HepG2 (cell line): ENCODE measurements around the gene KSR1. TPM values are rescaled to one million over a fixed set of nuclear protein-coding genes. Genes with fewer than 3 reads are reported as not detected.

ENCODE experiments used
- ATAC-seq: fragments of 200-7000 bp; cut with Tn5 transposase; 3 replicates; pipeline ENCODE4 v1.9.1; 2020; ENCODE audit warnings: mild to moderate bottlenecking, moderate library complexity
- BruUV-seq: library from RNA; stranded (reverse); fragments of 400-500 nt; replicated peaks from 2 replicates; lab custom pipeline; 2021; lab: Mats Ljungman, UMichigan
- CTCF ChIA-PET: fragments of 300-600 bp; formaldehyde crosslinking; extraction: SDS; loops from one replicate; lab custom pipeline; 2021; ENCODE audit warnings: low total read pairs, inconsistent platforms, low intra/inter-chr PET ratio; lab: Yijun Ruan, JAX
- POLR2A ChIA-PET: fragments of 350-600 bp; sonication (Branson Sonifier 250); formaldehyde crosslinking; loops from one replicate; lab custom pipeline; 2020; ENCODE audit warnings: antibody characterized with exemption, inconsistent platforms; lab: Yijun Ruan, JAX
- DNase-seq: peaks from one replicate; pipeline ENCODE4 v3.0.0-alpha.2; 2015; ENCODE audit warnings: low spot score
- FAIRE-seq: peaks from 3 replicates; lab custom pipeline; 2011; peaks lifted over from hg19 to GRCh38; lab: Jason Lieb, UNC
- H2AFZ ChIP-seq: one replicate; pipeline ENCODE4 v1.6.1; 2011; ENCODE audit warnings: low read length, inconsistent platforms
- H3K27ac ChIP-seq: fragments of 300-600 bp; 3 replicates; pipeline ENCODE4 v1.8.0; 2011; ENCODE audit warnings: mixed run types, mild to moderate bottlenecking, mixed read lengths, low read length, inconsistent platforms; ENCODE audit not compliant: insufficient read depth; ENCODE audit errors: extremely low read length
- H3K27me3 ChIP-seq, 2 experiments: fragments of 200-600 bp in 1 of 2; 2 replicates in 1 of 2; 3 replicates in 1 of 2; pipeline versions ENCODE4 v1.6.0 to v1.8.0; 2011; ENCODE audit warnings: low read length in 2 of 2, mild to moderate bottlenecking in 2 of 2, moderate library complexity in 2 of 2, inconsistent platforms in 1 of 2; ENCODE audit not compliant: insufficient read depth in 2 of 2, control insufficient read depth in 1 of 2
- H3K36me3 ChIP-seq, 2 experiments: fragments of 200-600 bp in 1 of 2; replicated peaks in 1 of 2; 2 replicates in 1 of 2; 3 replicates in 1 of 2; pipeline versions ENCODE4 v1.5.1 to v1.8.0; 2011; ENCODE audit warnings: low read length in 2 of 2, inconsistent platforms in 1 of 2; ENCODE audit not compliant: insufficient read depth in 2 of 2, control insufficient read depth in 1 of 2
- H3K4me1 ChIP-seq: 2 replicates; pipeline ENCODE4 v1.5.1; 2012; ENCODE audit warnings: low read length, inconsistent platforms; ENCODE audit not compliant: insufficient read depth
- H3K4me2 ChIP-seq: 2 replicates; pipeline ENCODE4 v1.6.0; 2011; ENCODE audit warnings: low read depth, low read length, inconsistent platforms
- H3K4me3 ChIP-seq, 3 experiments: fragments of 200-600 bp in 1 of 3; sonication (generic), shearing (Covaris generic) in 1 of 3; replicated peaks in 1 of 3; 2 replicates each; pipeline ENCODE4 v1.5.1; 2011 to 2016; ENCODE audit warnings: low read length in 3 of 3, inconsistent platforms in 2 of 3, low read depth in 2 of 3, mild to moderate bottlenecking in 2 of 3, control low read depth in 1 of 3, mixed read lengths in 1 of 3; ENCODE audit not compliant: insufficient read depth in 1 of 3
- H3K79me2 ChIP-seq: one replicate; pipeline ENCODE4 v1.6.1; 2011; ENCODE audit warnings: low read length, inconsistent platforms; ENCODE audit not compliant: insufficient read depth
- H3K9ac ChIP-seq: 2 replicates; pipeline ENCODE4 v1.6.0; 2011; ENCODE audit warnings: mild to moderate bottlenecking, low read depth, low read length, inconsistent platforms; ENCODE audit not compliant: insufficient read depth
- H3K9me3 ChIP-seq: 2 replicates; pipeline ENCODE4 v1.5.1; 2012; ENCODE audit warnings: mild to moderate bottlenecking, low read length
- H4K20me1 ChIP-seq: 2 replicates; pipeline ENCODE4 v1.6.0; 2011; ENCODE audit warnings: inconsistent platforms, mild to moderate bottlenecking, low read length, moderate library complexity; ENCODE audit not compliant: insufficient read depth
- IRF2 ChIP-seq: IDR thresholded peaks from 2 replicates; pipeline ENCODE4 v1.6.1; 2018; ENCODE audit warnings: missing genetic modification reagents, missing compliant biosample characterization
- MAF1 ChIP-seq: sonication (generic); formaldehyde crosslinking; IDR thresholded peaks from 2 replicates; pipeline ENCODE4 v1.5.0; 2020; ENCODE audit warnings: missing genetic modification reagents, borderline replicate concordance
- NFE2L2 ChIP-seq: fragments of 150-350 bp; IDR thresholded peaks from 2 replicates; pipeline ENCODE4 v1.6.1; 2014; ENCODE audit warnings: low read length
- NR2F6 ChIP-seq, 2 experiments: IDR thresholded peaks; 2 replicates each; pipeline ENCODE4 v1.6.1; 2016; ENCODE audit warnings: antibody characterized with exemption in 1 of 2, mild to moderate bottlenecking in 1 of 2
- ZBTB42 ChIP-seq: sonication (generic); formaldehyde crosslinking; IDR thresholded peaks from 2 replicates; pipeline ENCODE4 v1.5.0; 2020; ENCODE audit warnings: mild to moderate bottlenecking, missing genetic modification reagents
- ZNF17 ChIP-seq: sonication (generic); formaldehyde crosslinking; IDR thresholded peaks from 2 replicates; pipeline ENCODE4 v1.5.0; 2020; ENCODE audit warnings: mild to moderate bottlenecking, missing genetic modification reagents
- ZNF180 ChIP-seq: sonication (generic); formaldehyde crosslinking; IDR thresholded peaks from 2 replicates; pipeline ENCODE4 v1.4.0; 2020; ENCODE audit warnings: low read depth, missing genetic modification reagents, borderline replicate concordance
- ZNF441 ChIP-seq: sonication (generic); formaldehyde crosslinking; IDR thresholded peaks from 2 replicates; pipeline ENCODE4 v1.7.0; 2021; ENCODE audit warnings: missing genetic modification reagents, borderline replicate concordance
- ZNF672 ChIP-seq: sonication (generic); formaldehyde crosslinking; IDR thresholded peaks from 2 replicates; pipeline ENCODE4 v1.8.1; 2022; ENCODE audit warnings: missing genetic modification reagents
- ZNF747 ChIP-seq: sonication (generic); formaldehyde crosslinking; IDR thresholded peaks from 2 replicates; pipeline ENCODE4 v1.8.1; 2023; ENCODE audit warnings: missing genetic modification reagents, mild to moderate bottlenecking, borderline replicate concordance
- WGBS: methylation state at CpG from one replicate; pipeline ENCODE4 v1.1.6; 2017; ENCODE audit warnings: low lambda C conversion rate; 5-methylcytosine and 5-hydroxymethylcytosine counted together
- in situ Hi-C: cut with HindIII; loops from 2 replicates; pipeline ENCODE4 v1.10.0; 2017; ENCODE audit warnings: low pct_unique_long_range_greater_than_20kb; ENCODE audit not compliant: extremely low pct_ligation_motif_present
- intact Hi-C: fragments of 100-400 bp; cut with micrococcal nuclease; formaldehyde crosslinking; loops from one replicate; pipeline ENCODE4 v1.10.0; 2022; ENCODE audit not compliant: unreplicated experiment
- polyA plus RNA-seq, 8 experiments: library from polyadenylated mRNA; depleted of rRNA in 3 of 8; stranded (reverse) in 7 of 8; unstranded in 1 of 8; fragments of >200 nt; fragmentation: Illumina TruSeq in 4 of 8; extraction: Trizol in 4 of 8; gene quantifications; 2 replicates each; pipeline versions ENCODE4 v1.2.1 to v1.2.3, GENCODE V29; 2011 to 2016; ENCODE audit warnings: low read depth in 4 of 8, missing spikeins in 1 of 8, mixed read lengths in 1 of 8; ENCODE audit not compliant: insufficient read depth in 1 of 8
- total RNA-seq, 5 experiments: library from RNA; depleted of rRNA; stranded (reverse); fragments of >200 nt; fragmentation: Illumina TruSeq; extraction: Trizol; gene quantifications; 2 replicates each; pipeline ENCODE4 v1.2.3, GENCODE V29; 2016; ENCODE audit warnings: low read depth in 1 of 5
- TF ChIP-seq, protein P1 (sequence below): IDR thresholded peaks from 2 replicates; pipeline ENCODE4 v1.6.1; 2016; ENCODE audit warnings: missing compliant biosample characterization, missing genetic modification reagents, borderline replicate concordance
- TF ChIP-seq, protein P2 (sequence below): sonication (generic); formaldehyde crosslinking; IDR thresholded peaks from 2 replicates; pipeline ENCODE4 v1.4.0; 2020; ENCODE audit warnings: missing genetic modification reagents
- TF ChIP-seq, protein P3 (sequence below): sonication (generic); formaldehyde crosslinking; IDR thresholded peaks from 2 replicates; pipeline ENCODE4 v1.5.1; 2020; ENCODE audit warnings: missing genetic modification reagents, mild to moderate bottlenecking, borderline replicate concordance
- TF ChIP-seq, protein P4 (sequence below): sonication (generic); formaldehyde crosslinking; IDR thresholded peaks from 2 replicates; pipeline ENCODE4 v1.4.0; 2020; ENCODE audit warnings: missing genetic modification reagents
- TF ChIP-seq, protein P5 (sequence below): sonication (generic); formaldehyde crosslinking; conservative IDR thresholded peaks from 2 replicates; pipeline ENCODE4 v1.8.0; 2022; ENCODE audit warnings: mild to moderate bottlenecking, moderate library complexity, missing genetic modification reagents

Gene KSR1
- total and polyA plus RNA-seq, 2 of the 13 experiments (the other 11 are each of a cell fraction or from before 2014, with no cell fraction given): 10.1 to 16.6 TPM

DNA sequence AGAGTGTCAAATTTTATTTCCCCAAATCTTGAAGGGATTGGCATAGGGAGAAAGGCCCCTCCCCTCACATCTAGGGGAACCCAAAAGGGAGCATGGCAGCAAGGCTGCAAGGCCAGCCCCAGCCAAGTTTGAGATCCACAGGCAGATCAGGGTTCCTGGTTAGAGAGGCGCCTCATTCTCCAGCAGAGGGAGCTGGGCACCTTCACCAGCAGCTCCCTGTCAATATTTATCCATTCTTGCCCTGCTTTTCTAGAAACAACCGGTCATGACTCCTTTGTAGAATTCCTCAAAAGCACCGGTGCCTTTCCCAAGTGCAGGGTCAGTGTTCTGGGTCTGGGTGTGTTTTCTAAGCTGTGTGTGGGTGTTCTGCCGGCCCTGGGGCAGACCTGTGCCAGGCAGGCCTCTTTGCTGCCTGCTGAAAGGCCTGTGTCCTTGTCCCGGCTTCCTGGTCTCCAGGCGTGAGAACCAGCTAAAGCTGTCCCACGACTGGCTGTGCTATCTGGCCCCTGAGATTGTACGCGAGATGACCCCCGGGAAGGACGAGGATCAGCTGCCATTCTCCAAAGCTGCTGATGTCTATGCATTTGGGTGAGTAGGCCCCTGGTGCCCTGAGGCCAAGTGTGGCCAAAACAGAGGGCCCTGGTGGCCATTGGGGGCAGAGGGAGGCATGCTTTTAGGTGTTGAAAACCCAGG lies 153.5 kb downstream of the KSR1 start (continued):
- TF ChIP-seq ZNF17: no peak
- no peak for TF ChIP-seq MAF1 (CRISPR knock-in tag)
- TF ChIP-seq, protein P1, sequence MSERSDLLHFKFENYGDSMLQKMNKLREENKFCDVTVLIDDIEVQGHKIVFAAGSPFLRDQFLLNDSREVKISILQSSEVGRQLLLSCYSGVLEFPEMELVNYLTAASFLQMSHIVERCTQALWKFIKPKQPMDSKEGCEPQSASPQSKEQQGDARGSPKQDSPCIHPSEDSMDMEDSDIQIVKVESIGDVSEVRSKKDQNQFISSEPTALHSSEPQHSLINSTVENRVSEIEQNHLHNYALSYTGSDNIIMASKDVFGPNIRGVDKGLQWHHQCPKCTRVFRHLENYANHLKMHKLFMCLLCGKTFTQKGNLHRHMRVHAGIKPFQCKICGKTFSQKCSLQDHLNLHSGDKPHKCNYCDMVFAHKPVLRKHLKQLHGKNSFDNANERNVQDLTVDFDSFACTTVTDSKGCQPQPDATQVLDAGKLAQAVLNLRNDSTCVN (CRISPR knock-in tag): peak; percentile 39; the same call in 1 of the 2 replicates
- no peak for TF ChIP-seq ZNF441
- TF ChIP-seq ZBTB42 (CRISPR knock-in tag): no peak
- TF ChIP-seq NR2F6 (IDR thresholded peaks at IDR 0.05): no peak
- 0 out of 2 replicates have a peak, but pooled peaks have one; percentile 24 for TF ChIP-seq NR2F6 (CRISPR knock-in tag; IDR thresholded peaks at IDR 0.05)

DNA sequence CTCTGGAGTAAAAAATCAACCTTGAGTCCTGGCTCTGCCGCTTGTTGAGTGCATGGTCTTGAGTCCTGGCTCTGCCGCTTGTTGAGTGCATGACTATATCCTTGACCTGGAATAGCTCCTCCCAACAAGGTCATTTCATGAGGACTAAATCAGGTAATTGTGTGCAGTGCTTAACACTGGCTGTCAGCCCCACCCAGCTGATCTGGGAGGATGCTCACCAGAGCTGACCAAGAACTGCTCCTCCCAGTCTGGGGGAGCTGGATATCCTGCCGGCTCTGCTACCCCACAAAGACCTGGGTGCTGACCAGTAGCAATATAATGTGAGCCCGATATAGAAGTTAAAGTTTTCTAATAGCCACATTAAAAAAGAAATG lies 154.0 kb downstream of the KSR1 start:
- BruUV-seq: no TSS peak
- DNase-seq (no peak), ATAC-seq (no peak), FAIRE-seq (no peak)
- Histone ChIP-seq H3K4me2 (no peak overlapping the region), H3K79me2 (no peaks in the 10 kb centered on the region), H3K36me3 (peaks cover 21 to 45% of the 10 kb centered on the region in 2 experiments; a peak in 4 of 5 replicates), H3K27me3 (no peaks in the 10 kb centered on the region), H3K4me3 (no peak overlapping the region), H3K4me1 (no peaks in the 10 kb centered on the region), H3K9me3 (no peaks in the 10 kb centered on the region), H3K27ac (no peak overlapping the region), H2AFZ (no peak overlapping the region), H4K20me1 (no peaks in the 10 kb centered on the region), H3K9ac (no peak overlapping the region)
- intact Hi-C loops (no loop called here), in situ Hi-C loops (no loop called here)
- WGBS: 89% methylated on average over 3 of the region's 4 CpGs
- ChIA-PET CTCF (interaction anchor here (1.4 to 2.4 kb wide), 2 partner anchors 41 to 44 kb away, joined by 5 to 7 read pairs; no protein-coding TSS in a partner anchor), POLR2A (no interaction called here)
- no peak for TF ChIP-seq IRF2 (CRISPR knock-in tag)
- TF ChIP-seq, protein P2, sequence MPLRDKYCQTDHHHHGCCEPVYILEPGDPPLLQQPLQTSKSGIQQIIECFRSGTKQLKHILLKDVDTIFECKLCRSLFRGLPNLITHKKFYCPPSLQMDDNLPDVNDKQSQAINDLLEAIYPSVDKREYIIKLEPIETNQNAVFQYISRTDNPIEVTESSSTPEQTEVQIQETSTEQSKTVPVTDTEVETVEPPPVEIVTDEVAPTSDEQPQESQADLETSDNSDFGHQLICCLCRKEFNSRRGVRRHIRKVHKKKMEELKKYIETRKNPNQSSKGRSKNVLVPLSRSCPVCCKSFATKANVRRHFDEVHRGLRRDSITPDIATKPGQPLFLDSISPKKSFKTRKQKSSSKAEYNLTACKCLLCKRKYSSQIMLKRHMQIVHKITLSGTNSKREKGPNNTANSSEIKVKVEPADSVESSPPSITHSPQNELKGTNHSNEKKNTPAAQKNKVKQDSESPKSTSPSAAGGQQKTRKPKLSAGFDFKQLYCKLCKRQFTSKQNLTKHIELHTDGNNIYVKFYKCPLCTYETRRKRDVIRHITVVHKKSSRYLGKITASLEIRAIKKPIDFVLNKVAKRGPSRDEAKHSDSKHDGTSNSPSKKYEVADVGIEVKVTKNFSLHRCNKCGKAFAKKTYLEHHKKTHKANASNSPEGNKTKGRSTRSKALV (CRISPR knock-in tag): no peak
- TF ChIP-seq, protein P3, sequence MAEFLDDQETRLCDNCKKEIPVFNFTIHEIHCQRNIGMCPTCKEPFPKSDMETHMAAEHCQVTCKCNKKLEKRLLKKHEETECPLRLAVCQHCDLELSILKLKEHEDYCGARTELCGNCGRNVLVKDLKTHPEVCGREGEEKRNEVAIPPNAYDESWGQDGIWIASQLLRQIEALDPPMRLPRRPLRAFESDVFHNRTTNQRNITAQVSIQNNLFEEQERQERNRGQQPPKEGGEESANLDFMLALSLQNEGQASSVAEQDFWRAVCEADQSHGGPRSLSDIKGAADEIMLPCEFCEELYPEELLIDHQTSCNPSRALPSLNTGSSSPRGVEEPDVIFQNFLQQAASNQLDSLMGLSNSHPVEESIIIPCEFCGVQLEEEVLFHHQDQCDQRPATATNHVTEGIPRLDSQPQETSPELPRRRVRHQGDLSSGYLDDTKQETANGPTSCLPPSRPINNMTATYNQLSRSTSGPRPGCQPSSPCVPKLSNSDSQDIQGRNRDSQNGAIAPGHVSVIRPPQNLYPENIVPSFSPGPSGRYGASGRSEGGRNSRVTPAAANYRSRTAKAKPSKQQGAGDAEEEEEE (CRISPR knock-in tag): no peak
- no peak for TF ChIP-seq ZNF747 (CRISPR knock-in tag)
- TF ChIP-seq, protein P4, sequence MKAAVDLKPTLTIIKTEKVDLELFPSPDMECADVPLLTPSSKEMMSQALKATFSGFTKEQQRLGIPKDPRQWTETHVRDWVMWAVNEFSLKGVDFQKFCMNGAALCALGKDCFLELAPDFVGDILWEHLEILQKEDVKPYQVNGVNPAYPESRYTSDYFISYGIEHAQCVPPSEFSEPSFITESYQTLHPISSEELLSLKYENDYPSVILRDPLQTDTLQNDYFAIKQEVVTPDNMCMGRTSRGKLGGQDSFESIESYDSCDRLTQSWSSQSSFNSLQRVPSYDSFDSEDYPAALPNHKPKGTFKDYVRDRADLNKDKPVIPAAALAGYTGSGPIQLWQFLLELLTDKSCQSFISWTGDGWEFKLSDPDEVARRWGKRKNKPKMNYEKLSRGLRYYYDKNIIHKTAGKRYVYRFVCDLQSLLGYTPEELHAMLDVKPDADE: no peak
- TF ChIP-seq ZNF180 (CRISPR knock-in tag): no peak
- no peak for TF ChIP-seq NFE2L2
- TF ChIP-seq, protein P5, sequence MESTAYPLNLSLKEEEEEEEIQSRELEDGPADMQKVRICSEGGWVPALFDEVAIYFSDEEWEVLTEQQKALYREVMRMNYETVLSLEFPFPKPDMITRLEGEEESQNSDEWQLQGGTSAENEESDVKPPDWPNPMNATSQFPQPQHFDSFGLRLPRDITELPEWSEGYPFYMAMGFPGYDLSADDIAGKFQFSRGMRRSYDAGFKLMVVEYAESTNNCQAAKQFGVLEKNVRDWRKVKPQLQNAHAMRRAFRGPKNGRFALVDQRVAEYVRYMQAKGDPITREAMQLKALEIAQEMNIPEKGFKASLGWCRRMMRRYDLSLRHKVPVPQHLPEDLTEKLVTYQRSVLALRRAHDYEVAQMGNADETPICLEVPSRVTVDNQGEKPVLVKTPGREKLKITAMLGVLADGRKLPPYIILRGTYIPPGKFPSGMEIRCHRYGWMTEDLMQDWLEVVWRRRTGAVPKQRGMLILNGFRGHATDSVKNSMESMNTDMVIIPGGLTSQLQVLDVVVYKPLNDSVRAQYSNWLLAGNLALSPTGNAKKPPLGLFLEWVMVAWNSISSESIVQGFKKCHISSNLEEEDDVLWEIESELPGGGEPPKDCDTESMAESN (CRISPR knock-in tag): no peak
- no peak for TF ChIP-seq ZNF672 (CRISPR knock-in tag)
